Breast epithelium (tissue), 4 donors: Measurements from ENCODE around the gene SNAPIN. TPM values are rescaled to one million over a fixed set of nuclear protein-coding genes. Genes with fewer than 3 reads are reported as not detected.

Source experiments
- DNase-seq, 2 donors: peaks; one replicate each; pipeline ENCODE4 v3.0.0-alpha.2; 2019; ENCODE audit warnings: low spot score in 2 of 2
- H3K27ac ChIP-seq, 2 donors: fragments of 200-600 bp; sonication (generic) in 1 of 2; one replicate each; pipeline ENCODE4 v1.5.1; 2016 to 2019; ENCODE audit warnings: mild to moderate bottlenecking in 1 of 2
- H3K27me3 ChIP-seq, 2 donors: fragments of 200-600 bp; sonication (generic) in 1 of 2; one replicate each; pipeline versions ENCODE4 v1.5.1 to v1.6.0; 2017 to 2019; ENCODE audit warnings: control low read depth in 1 of 2, mild to moderate bottlenecking in 1 of 2
- H3K36me3 ChIP-seq: fragments of 200-600 bp; one replicate; pipeline ENCODE4 v1.5.1; 2019
- H3K4me1 ChIP-seq, 2 donors: fragments of 200-600 bp; sonication (generic); one replicate each; pipeline ENCODE4 v1.5.1; 2016 to 2019; ENCODE audit warnings: control low read depth in 1 of 2
- H3K4me3 ChIP-seq, 3 donors: fragments of 200-600 bp; sonication (generic); 1 replicate in 2 of 3; 2 replicates in 1 of 3; pipeline ENCODE4 v1.5.1; 2016 to 2019; ENCODE audit warnings: mild to moderate bottlenecking in 3 of 3, moderate library complexity in 2 of 3
- H3K9me3 ChIP-seq, 2 donors: fragments of 200-600 bp; sonication (generic) in 1 of 2; one replicate each; pipeline ENCODE4 v1.5.1; 2016 to 2019; ENCODE audit warnings: control low read depth in 1 of 2
- CTCF ChIP-seq, 3 donors: fragments of 450-650 bp; IDR thresholded peaks; one replicate each; pipeline ENCODE4 v1.5.1; 2016 to 2017; ENCODE audit warnings: antibody characterized with exemption in 3 of 3, mild to moderate bottlenecking in 3 of 3, moderate library complexity in 3 of 3
- POLR2A ChIP-seq: fragments of 450-650 bp; IDR thresholded peaks from one replicate; pipeline ENCODE4 v1.6.1; 2016; ENCODE audit warnings: antibody characterized with exemption, mild to moderate bottlenecking, moderate library complexity
- POLR2AphosphoS5 ChIP-seq, 3 donors: sonication (generic); formaldehyde crosslinking; IDR thresholded peaks; one replicate each; pipeline ENCODE4 v1.6.1; 2017; ENCODE audit warnings: antibody characterized with exemption in 3 of 3
- intact Hi-C: fragments of 100-400 bp; cut with DNase I; formaldehyde crosslinking; loops from one replicate; pipeline ENCODE4 v1.15.1; 2023; ENCODE audit warnings: low total_unique reads
- total RNA-seq, 3 donors: library from RNA; depleted of rRNA; stranded (reverse); fragments of >200 nt; gene quantifications; one replicate each; pipeline ENCODE4 v1.1.0, GENCODE V29; 2016

The SNAPIN gene
- total RNA-seq, 3 donors from 2014 or later, result 43.3 to 70.7 (median 54.2) TPM

GRCh38 chr1:153705484-153705883 is 47.0 kb downstream of the SNAPIN start:
- H3K9me3 ChIP-seq, result no peaks in the 10 kb centered on the region
- no peak overlapping the region for H3K27ac ChIP-seq
- no peak for DNase-seq
- H3K4me1 ChIP-seq, result no peaks in the 10 kb centered on the region
- H3K36me3 ChIP-seq, result no peaks in the 10 kb centered on the region
- H3K27me3 ChIP-seq, result no peaks in the 10 kb centered on the region
- TF ChIP-seq CTCF (IDR thresholded peaks at IDR 0.05) (no peak), POLR2AphosphoS5 (IDR thresholded peaks at IDR 0.05) (no peak), POLR2A (no peak)
- no peak overlapping the region for H3K4me3 ChIP-seq
- intact Hi-C loops, result no loop called here

GRCh38 chr1:153711026-153711425 is 52.5 kb downstream of the SNAPIN start:
- Histone ChIP-seq H3K9me3 (no peaks in the 10 kb centered on the region), H3K4me3 (no peak overlapping the region), H3K27ac (no peak overlapping the region), H3K4me1 (no peaks in the 10 kb centered on the region), H3K27me3 (no peaks in the 10 kb centered on the region), H3K36me3 (no peaks in the 10 kb centered on the region)
- no peak for DNase-seq
- intact Hi-C loops, result no loop called here
- no peak for TF ChIP-seq POLR2A
- no peak for TF ChIP-seq CTCF (IDR thresholded peaks at IDR 0.05)
- no peak for TF ChIP-seq POLR2AphosphoS5 (IDR thresholded peaks at IDR 0.05)

Other genes starting within 250 kb of the SNAPIN start
- gene S100A7A, start 242.2 kb upstream of the SNAPIN start, total RNA-seq, result not detected
- gene S100A7, start 198.1 kb upstream of the SNAPIN start, total RNA-seq, result not detected
- gene S100A6, start 122.7 kb upstream of the SNAPIN start, total RNA-seq, result 100 to 1,000 TPM; 351 to 861 (median 423) TPM
- not detected for gene S100A5, start 117.8 kb upstream of the SNAPIN start, total RNA-seq
- gene S100A4, start 112.9 kb upstream of the SNAPIN start, total RNA-seq, result 1,000 to 10,000 TPM in 1 of 3 donors, 100 to 1,000 TPM in 2; 177 to 1,015 (median 198) TPM
- 1 to 10 TPM in 2 of 3 donors, under 1 TPM in 1; 0.44 to 2.6 (median 2.2) TPM for gene S100A3, start 109.4 kb upstream of the SNAPIN start, total RNA-seq
- 1 to 10 TPM in 1 of 3 donors, under 1 TPM in 1, not detected in 1; 0.33 to 5.4 TPM for gene S100A2, start 92.9 kb upstream of the SNAPIN start, total RNA-seq
- gene S100A16, start 45.6 kb upstream of the SNAPIN start, total RNA-seq, result 100 to 1,000 TPM in 2 of 3 donors, 10 to 100 TPM in 1; 52.0 to 154 (median 102) TPM
- 10 to 100 TPM in 2 of 3 donors, not detected in 1; 70.1 to 99.2 TPM for gene S100A14, start 42.4 kb upstream of the SNAPIN start, total RNA-seq
- 100 to 1,000 TPM; 163 to 221 (median 198) TPM for gene S100A13, start 31.2 kb upstream of the SNAPIN start, total RNA-seq
- 10 to 100 TPM in 2 of 3 donors, 1 to 10 TPM in 1; 6.1 to 40.0 (median 28.5) TPM for gene S100A1, start 30.3 kb upstream of the SNAPIN start, total RNA-seq
- gene CHTOP, start 24.6 kb upstream of the SNAPIN start, total RNA-seq, result 100 to 1,000 TPM in 1 of 3 donors, 10 to 100 TPM in 2; 37.1 to 112 (median 71.8) TPM
- gene ILF2, start 12.3 kb downstream of the SNAPIN start, total RNA-seq, result 100 to 1,000 TPM in 2 of 3 donors, 10 to 100 TPM in 1; 92.2 to 169 (median 147) TPM
- 100 to 1,000 TPM in 1 of 3 donors, 10 to 100 TPM in 2; 19.9 to 134 (median 46.5) TPM for gene NPR1, start 20.0 kb downstream of the SNAPIN start, total RNA-seq
- 10 to 100 TPM; 46.5 to 53.4 (median 51.7) TPM for gene INTS3, start 69.3 kb downstream of the SNAPIN start, total RNA-seq
- gene SLC27A3, start 116.7 kb downstream of the SNAPIN start, total RNA-seq, result 10 to 100 TPM; 23.0 to 36.2 (median 31.5) TPM